Caco-2 (cell line): ENCODE measurements around the gene PID1. TPM values are rescaled to one million over a fixed set of nuclear protein-coding genes. Genes with fewer than 3 reads are reported as not detected.

Experiments used
- BruUV-seq: library from RNA; stranded (reverse); fragments of 400-500 nt; replicated peaks from 2 replicates; lab custom pipeline; 2021; lab: Mats Ljungman, UMichigan
- CTCF ChIA-PET: fragments of 300-600 bp; sonication (Branson Sonifier 250); formaldehyde crosslinking; loops from one replicate; lab custom pipeline; 2022; ENCODE audit warnings: antibody characterized with exemption; lab: Charles Lee
- POLR2A ChIA-PET: fragments of 300-600 bp; sonication (Branson Sonifier 250); formaldehyde crosslinking; loops from one replicate; lab custom pipeline; 2022; ENCODE audit warnings: antibody characterized with exemption; lab: Charles Lee
- DNase-seq, 2 experiments: peaks; one replicate each; pipeline versions ENCODE4 v3.0.0 to v3.0.0-alpha.2; 2020 to 2022
- H3K27me3 ChIP-seq: replicated peaks from 2 replicates; pipeline ENCODE4 v1.6.0; 2011; ENCODE audit warnings: low read length; ENCODE audit not compliant: control insufficient read depth, insufficient read depth
- H3K36me3 ChIP-seq: 2 replicates; pipeline ENCODE4 v1.5.1; 2011; ENCODE audit warnings: low read length; ENCODE audit not compliant: control insufficient read depth, insufficient read depth
- H3K4me1 ChIP-seq: fragments of 250-450 bp; sonication (Bioruptor Pico); 2 replicates; pipeline ENCODE4 v1.5.1; 2020; ENCODE audit warnings: mild to moderate bottlenecking
- H3K4me3 ChIP-seq: 2 replicates; pipeline ENCODE4 v1.5.1; 2011; ENCODE audit warnings: low read depth, mild to moderate bottlenecking, control low read depth, low read length
- H3K9me3 ChIP-seq: fragments of 250-450 bp; sonication (Bioruptor Pico); 2 replicates; pipeline ENCODE4 v1.5.1; 2020; ENCODE audit warnings: mild to moderate bottlenecking, moderate library complexity
- H3K27ac Mint-ChIP-seq: one replicate; pipeline ENCODE4 v1.8.0; 2022; ENCODE audit warnings: mixed read lengths; ENCODE audit not compliant: unreplicated experiment
- H3K27me3 Mint-ChIP-seq: one replicate; pipeline ENCODE4 v1.8.0; 2022; ENCODE audit warnings: mixed read lengths; ENCODE audit not compliant: insufficient read depth, unreplicated experiment
- H3K36me3 Mint-ChIP-seq: one replicate; pipeline ENCODE4 v1.8.0; 2022; ENCODE audit warnings: mild to moderate bottlenecking, mixed read lengths; ENCODE audit not compliant: insufficient read depth, unreplicated experiment
- H3K4me1 Mint-ChIP-seq: one replicate; pipeline ENCODE4 v1.8.0; 2022; ENCODE audit warnings: low read depth, mixed read lengths; ENCODE audit not compliant: unreplicated experiment
- H3K4me3 Mint-ChIP-seq: one replicate; pipeline ENCODE4 v1.8.0; 2022; ENCODE audit warnings: mild to moderate bottlenecking, moderate library complexity, mixed read lengths; ENCODE audit not compliant: unreplicated experiment
- H3K9me3 Mint-ChIP-seq: one replicate; pipeline ENCODE4 v1.8.0; 2022; ENCODE audit warnings: mixed read lengths; ENCODE audit not compliant: unreplicated experiment
- intact Hi-C: fragments of 100-400 bp; cut with micrococcal nuclease; formaldehyde crosslinking; loops from one replicate; pipeline ENCODE4 v1.10.0; 2022; ENCODE audit not compliant: unreplicated experiment
- total RNA-seq: library from RNA; stranded (reverse); gene quantifications from 2 replicates; pipeline ENCODE4 v1.2.3, GENCODE V29; 2022
- TF ChIP-seq, protein P1 (sequence below), 2 experiments: fragments of 200-600 bp in 1 of 2; IDR thresholded peaks; 1 replicate in 1 of 2; 2 replicates in 1 of 2; pipeline versions ENCODE4 v1.5.1 to v1.8.0; 2011 to 2022; ENCODE audit warnings: antibody characterized with exemption in 1 of 2, control low read depth in 1 of 2, inconsistent platforms in 1 of 2, low read depth in 1 of 2, low read length in 1 of 2, mild to moderate bottlenecking in 1 of 2, moderate library complexity in 1 of 2; ENCODE audit not compliant: insufficient read depth in 1 of 2, severe bottlenecking in 1 of 2, unreplicated experiment in 1 of 2

The PID1 gene
- total RNA-seq, 1 experiment from 2014 or later: 9.8 TPM

DNA sequence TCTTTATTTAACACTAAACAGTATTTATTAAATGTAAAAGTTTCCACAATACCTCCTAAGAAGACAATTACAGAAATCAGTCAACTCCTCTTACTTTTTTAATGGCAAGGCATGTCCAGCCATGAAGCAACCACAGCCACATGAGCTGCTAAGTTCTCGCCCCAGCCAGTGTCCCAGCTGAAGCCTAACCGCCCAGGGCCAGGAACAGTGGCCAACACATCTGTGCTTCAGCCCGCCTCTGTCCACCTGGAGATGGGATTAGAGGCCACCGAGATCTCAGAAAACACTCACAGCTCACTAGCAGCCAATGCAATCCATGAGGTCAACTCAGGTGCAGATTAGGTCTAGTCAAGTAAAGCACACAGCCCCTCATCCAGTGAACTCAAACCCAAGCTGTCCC lies 40.2 kb downstream of the PID1 start:
- Mint-ChIP-seq H3K4me3 (no peak overlapping the region), H3K27ac (no peak overlapping the region), H3K4me1 (peaks cover 6% of the 10 kb centered on the region), H3K27me3 (no peaks in the 10 kb centered on the region), H3K36me3 (no peaks in the 10 kb centered on the region), H3K9me3 (no peaks in the 10 kb centered on the region)
- no peak for DNase-seq
- intact Hi-C loops: no loop called here
- H3K4me1 ChIP-seq: no peaks in the 10 kb centered on the region
- POLR2A ChIA-PET: no interaction called here
- TF ChIP-seq, protein P1, sequence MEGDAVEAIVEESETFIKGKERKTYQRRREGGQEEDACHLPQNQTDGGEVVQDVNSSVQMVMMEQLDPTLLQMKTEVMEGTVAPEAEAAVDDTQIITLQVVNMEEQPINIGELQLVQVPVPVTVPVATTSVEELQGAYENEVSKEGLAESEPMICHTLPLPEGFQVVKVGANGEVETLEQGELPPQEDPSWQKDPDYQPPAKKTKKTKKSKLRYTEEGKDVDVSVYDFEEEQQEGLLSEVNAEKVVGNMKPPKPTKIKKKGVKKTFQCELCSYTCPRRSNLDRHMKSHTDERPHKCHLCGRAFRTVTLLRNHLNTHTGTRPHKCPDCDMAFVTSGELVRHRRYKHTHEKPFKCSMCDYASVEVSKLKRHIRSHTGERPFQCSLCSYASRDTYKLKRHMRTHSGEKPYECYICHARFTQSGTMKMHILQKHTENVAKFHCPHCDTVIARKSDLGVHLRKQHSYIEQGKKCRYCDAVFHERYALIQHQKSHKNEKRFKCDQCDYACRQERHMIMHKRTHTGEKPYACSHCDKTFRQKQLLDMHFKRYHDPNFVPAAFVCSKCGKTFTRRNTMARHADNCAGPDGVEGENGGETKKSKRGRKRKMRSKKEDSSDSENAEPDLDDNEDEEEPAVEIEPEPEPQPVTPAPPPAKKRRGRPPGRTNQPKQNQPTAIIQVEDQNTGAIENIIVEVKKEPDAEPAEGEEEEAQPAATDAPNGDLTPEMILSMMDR (IDR thresholded peaks at IDR 0.05; ENCODE audit: insufficient read depth in 1 of 2, low read depth in 1 of 2, low read length in 1 of 2, severe bottlenecking in 1 of 2, unreplicated experiment in 1 of 2): no peak
- H3K4me3 ChIP-seq: no peak overlapping the region
- no peaks in the 10 kb centered on the region for H3K9me3 ChIP-seq
- BruUV-seq: no TSS peak
- CTCF ChIA-PET: no interaction called here
- no peaks in the 10 kb centered on the region for H3K27me3 ChIP-seq
- H3K36me3 ChIP-seq: no peaks in the 10 kb centered on the region

DNA sequence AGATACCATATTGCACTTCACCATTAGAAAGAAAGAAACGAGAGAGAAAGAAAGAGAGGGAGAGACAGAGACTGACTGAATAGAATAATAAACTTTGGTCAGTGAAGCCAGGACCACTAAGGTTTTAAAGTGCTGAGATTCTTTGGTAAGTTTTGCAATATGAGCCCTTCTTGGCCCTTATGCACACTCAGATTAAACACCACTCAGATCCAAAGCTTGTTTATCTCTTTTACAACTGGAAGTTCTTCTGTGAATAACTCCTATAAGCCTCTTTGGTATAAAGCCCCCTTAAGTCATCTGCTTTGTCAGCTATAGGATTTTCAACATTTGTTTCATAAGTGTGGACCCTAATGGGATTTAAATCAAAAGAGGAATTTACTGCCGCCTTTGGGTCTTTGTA lies 40.8 kb downstream of the PID1 start:
- CTCF ChIA-PET: no interaction called here
- Mint-ChIP-seq H3K4me3 (no peak overlapping the region), H3K9me3 (no peaks in the 10 kb centered on the region), H3K36me3 (no peaks in the 10 kb centered on the region), H3K4me1 (peaks cover 4% of the 10 kb centered on the region), H3K27me3 (no peaks in the 10 kb centered on the region), H3K27ac (no peak overlapping the region)
- POLR2A ChIA-PET: no interaction called here
- BruUV-seq: no TSS peak
- no peak overlapping the region for H3K4me3 ChIP-seq
- no peaks in the 10 kb centered on the region for H3K27me3 ChIP-seq
- no peaks in the 10 kb centered on the region for H3K4me1 ChIP-seq
- H3K36me3 ChIP-seq: no peaks in the 10 kb centered on the region
- TF ChIP-seq, protein P1 (IDR thresholded peaks at IDR 0.05; ENCODE audit: insufficient read depth in 1 of 2, low read depth in 1 of 2, low read length in 1 of 2, severe bottlenecking in 1 of 2, unreplicated experiment in 1 of 2): no peak
- H3K9me3 ChIP-seq: no peaks in the 10 kb centered on the region
- DNase-seq: no peak
- intact Hi-C loops: no loop called here

DNA sequence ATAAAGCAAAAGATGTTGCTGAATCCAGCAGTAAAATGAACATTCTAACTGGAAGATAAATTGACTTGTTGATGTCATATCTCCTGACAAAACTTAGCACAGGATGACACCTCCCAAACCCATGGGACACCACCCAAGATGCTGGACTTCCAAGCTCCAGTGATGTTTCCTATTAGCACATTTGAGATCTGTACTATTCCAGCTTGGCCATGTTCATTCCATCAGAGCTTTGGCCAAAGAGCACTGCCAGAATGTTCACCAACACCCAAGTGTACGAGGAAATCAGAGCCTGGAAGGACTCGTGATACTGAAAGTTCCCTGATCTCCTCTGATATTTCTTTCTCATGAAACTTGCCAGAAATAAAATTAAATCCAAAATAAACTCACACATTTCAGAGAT lies 44.7 kb downstream of the PID1 start:
- ChIA-PET POLR2A (no interaction called here), CTCF (no interaction called here)
- no peaks in the 10 kb centered on the region for H3K4me1 ChIP-seq
- H3K27ac Mint-ChIP-seq: no peak overlapping the region
- no peaks in the 10 kb centered on the region for H3K4me1 Mint-ChIP-seq
- no peak overlapping the region for H3K4me3 Mint-ChIP-seq
- H3K27me3 ChIP-seq: no peaks in the 10 kb centered on the region
- peaks cover 14% of the 10 kb centered on the region for H3K9me3 Mint-ChIP-seq
- H3K9me3 ChIP-seq: no peaks in the 10 kb centered on the region
- no peak for DNase-seq
- no peaks in the 10 kb centered on the region for H3K36me3 ChIP-seq
- no TSS peak for BruUV-seq
- TF ChIP-seq, protein P1 (IDR thresholded peaks at IDR 0.05; ENCODE audit: insufficient read depth in 1 of 2, low read depth in 1 of 2, low read length in 1 of 2, severe bottlenecking in 1 of 2, unreplicated experiment in 1 of 2): no peak
- no peak overlapping the region for H3K4me3 ChIP-seq
- intact Hi-C loops: no loop called here
- H3K36me3 Mint-ChIP-seq: no peaks in the 10 kb centered on the region
- H3K27me3 Mint-ChIP-seq: no peaks in the 10 kb centered on the region
